HepG2 (cell line): Measurements from ENCODE around the gene MRPS35. TPM values are rescaled to one million over a fixed set of nuclear protein-coding genes. Genes with fewer than 3 reads are reported as not detected.

Source experiments
- ASH2L ChIP-seq: fragments of 300-600, 200-600 bp; sonication (generic); IDR thresholded peaks from 2 replicates; pipeline ENCODE4 v1.7.0; 2017; ENCODE audit warnings: low read depth, mild to moderate bottlenecking, moderate library complexity, mixed read lengths, low read length; ENCODE audit not compliant: insufficient read length
- CAMTA2 ChIP-seq: sonication (generic); formaldehyde crosslinking; IDR thresholded peaks from 2 replicates; pipeline ENCODE4 v1.4.0; 2020; ENCODE audit warnings: mild to moderate bottlenecking, missing genetic modification reagents, borderline replicate concordance
- E2F2 ChIP-seq: sonication (generic); formaldehyde crosslinking; IDR thresholded peaks from 2 replicates; pipeline ENCODE4 v1.4.0; 2020; ENCODE audit warnings: missing genetic modification reagents, borderline replicate concordance
- ELF1 ChIP-seq: sonication (generic); formaldehyde crosslinking; IDR thresholded peaks from 2 replicates; pipeline ENCODE4 v1.4.0; 2020; ENCODE audit warnings: missing genetic modification reagents
- FOXK1 ChIP-seq: sonication (generic); formaldehyde crosslinking; IDR thresholded peaks from 2 replicates; pipeline ENCODE4 v1.4.0; 2020; ENCODE audit warnings: low read depth, missing genetic modification reagents, borderline replicate concordance
- JUNB ChIP-seq: sonication (generic); formaldehyde crosslinking; IDR thresholded peaks from 2 replicates; pipeline ENCODE4 v1.8.0; 2022; ENCODE audit warnings: missing genetic modification reagents, mild to moderate bottlenecking, borderline replicate concordance
- NFATC3 ChIP-seq: sonication (generic); formaldehyde crosslinking; IDR thresholded peaks from 2 replicates; pipeline ENCODE4 v1.5.1; 2020; ENCODE audit warnings: mild to moderate bottlenecking, missing genetic modification reagents
- RAD21 ChIP-seq: fragments of 450-650 bp; formaldehyde crosslinking; IDR thresholded peaks from 2 replicates; pipeline ENCODE4 v1.5.0; 2020; ENCODE audit warnings: mild to moderate bottlenecking
- REST ChIP-seq, 2 experiments: IDR thresholded peaks; 2 replicates each; pipeline ENCODE4 v1.6.1; 2011 to 2012; ENCODE audit warnings: low read length in 2 of 2, borderline replicate concordance in 1 of 2, low read depth in 1 of 2, mild to moderate bottlenecking in 1 of 2, moderate library complexity in 1 of 2
- RFX3 ChIP-seq: IDR thresholded peaks from 2 replicates; pipeline ENCODE4 v1.6.1; 2016; ENCODE audit warnings: missing biosample characterization, missing genetic modification reagents
- TCF7L2 ChIP-seq: IDR thresholded peaks from 2 replicates; pipeline ENCODE4 v1.6.1; 2011; ENCODE audit warnings: mild to moderate bottlenecking, low read depth, low read length, moderate library complexity
- ZBTB37 ChIP-seq: sonication (generic); formaldehyde crosslinking; IDR thresholded peaks from 2 replicates; pipeline ENCODE4 v1.4.0; 2020; ENCODE audit warnings: mild to moderate bottlenecking, missing genetic modification reagents
- ZNF160 ChIP-seq: sonication (generic); formaldehyde crosslinking; IDR thresholded peaks from 2 replicates; pipeline ENCODE4 v1.8.0; 2022; ENCODE audit warnings: mild to moderate bottlenecking, inconsistent platforms, missing genetic modification reagents
- ZNF225 ChIP-seq: sonication (generic); formaldehyde crosslinking; IDR thresholded peaks from 2 replicates; pipeline ENCODE4 v1.4.0; 2020; ENCODE audit warnings: mild to moderate bottlenecking, missing genetic modification reagents
- ZNF251 ChIP-seq: sonication (generic); formaldehyde crosslinking; IDR thresholded peaks from 2 replicates; pipeline ENCODE4 v1.9.0; 2021; ENCODE audit warnings: mild to moderate bottlenecking, missing genetic modification reagents
- ZNF281 ChIP-seq: sonication (generic); formaldehyde crosslinking; IDR thresholded peaks from 2 replicates; pipeline ENCODE4 v1.4.0; 2020; ENCODE audit warnings: missing genetic modification reagents, borderline replicate concordance
- ZNF546 ChIP-seq: sonication (generic); formaldehyde crosslinking; conservative IDR thresholded peaks from 2 replicates; pipeline ENCODE4 v1.8.1; 2023; ENCODE audit warnings: mild to moderate bottlenecking, missing genetic modification reagents
- ZNF740 ChIP-seq: sonication (generic); formaldehyde crosslinking; IDR thresholded peaks from 2 replicates; pipeline ENCODE4 v1.4.0; 2020; ENCODE audit warnings: missing genetic modification reagents
- polyA plus RNA-seq, 8 experiments: library from polyadenylated mRNA; depleted of rRNA in 3 of 8; stranded (reverse) in 7 of 8; unstranded in 1 of 8; fragments of >200 nt; fragmentation: Illumina TruSeq in 4 of 8; extraction: Trizol in 4 of 8; gene quantifications; 2 replicates each; pipeline versions ENCODE4 v1.2.1 to v1.2.3, GENCODE V29; 2011 to 2016; ENCODE audit warnings: low read depth in 4 of 8, missing spikeins in 1 of 8, mixed read lengths in 1 of 8; ENCODE audit not compliant: insufficient read depth in 1 of 8
- total RNA-seq, 5 experiments: library from RNA; depleted of rRNA; stranded (reverse); fragments of >200 nt; fragmentation: Illumina TruSeq; extraction: Trizol; gene quantifications; 2 replicates each; pipeline ENCODE4 v1.2.3, GENCODE V29; 2016; ENCODE audit warnings: low read depth in 1 of 5

MRPS35 gene
- total and polyA plus RNA-seq, 2 of the 13 experiments (the other 11 are each of a cell fraction or from before 2014, with no cell fraction given), result 63.4 to 104 TPM

GRCh38 chr12:27710592-27711316, at the start of gene MRPS35 (continued):
- TF ChIP-seq ZNF281 (CRISPR knock-in tag), result no peak
- TF ChIP-seq ZNF160 (CRISPR knock-in tag), result peak; percentile 93
- peak; percentile 97 for TF ChIP-seq ZNF546 (CRISPR knock-in tag)
- TF ChIP-seq ELF1 (CRISPR knock-in tag), result peak; percentile 65
- peak; percentile 36; the same call in 1 of the 2 replicates for TF ChIP-seq RAD21 (CRISPR knock-in tag)
- TF ChIP-seq CAMTA2 (CRISPR knock-in tag), result peak; percentile 93; the same call in 1 of the 2 replicates
- peak; percentile 92 for TF ChIP-seq ASH2L
- TF ChIP-seq RFX3 (CRISPR knock-in tag), result no peak
- TF ChIP-seq JUNB (CRISPR knock-in tag), result peak; percentile 41; the same call in 1 of the 2 replicates
- TF ChIP-seq ZNF225 (CRISPR knock-in tag), result peak; percentile 89; the same call in 1 of the 2 replicates
- peak in 1 of 2 experiments; percentile 71; a peak in 1 of 4 replicates for TF ChIP-seq REST (IDR thresholded peaks at IDR 0.05; ENCODE audit: borderline replicate concordance in 1 of 2, low read depth in 1 of 2, low read length in 2 of 2)
- TF ChIP-seq E2F2 (CRISPR knock-in tag), result no peak
- peak; percentile 69; the same call in 1 of the 2 replicates for TF ChIP-seq ZBTB37 (CRISPR knock-in tag)
- TF ChIP-seq ZNF740, result peak; percentile 54
- 0 out of 2 replicates have a peak, but pooled peaks have one; percentile 28 for TF ChIP-seq NFATC3
- TF ChIP-seq ZNF251 (CRISPR knock-in tag), result no peak
- peak; percentile 57; the same call in 1 of the 2 replicates for TF ChIP-seq FOXK1 (CRISPR knock-in tag)
- TF ChIP-seq TCF7L2, result no peak
